K562 (cell line): ENCODE data around the gene SPNS1.

Source experiments
- MAFG ChIP-seq: fragments of 450-650 bp; conservative IDR thresholded peaks from 2 replicates; pipeline ENCODE4 v1.6.1; 2016; ENCODE audit warnings: missing genetic modification characterization, missing compliant biosample characterization
- MXI1 ChIP-seq: IDR thresholded peaks from 2 replicates; pipeline ENCODE4 v1.6.1; 2011; ENCODE audit warnings: low read depth, mild to moderate bottlenecking, improper control_type of control experiment, low read length
- NFYB ChIP-seq: IDR thresholded peaks from 2 replicates; pipeline ENCODE4 v1.6.1; 2011; ENCODE audit warnings: mild to moderate bottlenecking, moderate library complexity; ENCODE audit not compliant: insufficient read length; ENCODE audit errors: extremely low read depth
- POLR2AphosphoS5 ChIP-seq: IDR thresholded peaks from 2 replicates; pipeline ENCODE4 v1.6.1; 2011; ENCODE audit warnings: mild to moderate bottlenecking, low read depth, low read length, moderate library complexity; ENCODE audit not compliant: control insufficient read depth, insufficient read depth
- SIN3B ChIP-seq: fragments of 450-650 bp; IDR thresholded peaks from 2 replicates; pipeline ENCODE4 v1.6.1; 2017; ENCODE audit warnings: low read depth, mild to moderate bottlenecking, moderate library complexity
- ZNF174 ChIP-seq: fragments of 250-450 bp; sonication (Bioruptor Pico); IDR thresholded peaks from 2 replicates; pipeline ENCODE4 v1.4.0; 2020; ENCODE audit warnings: mild to moderate bottlenecking
- TF ChIP-seq, protein P1 (sequence below): fragments of 250-450 bp; sonication (Bioruptor Pico); IDR thresholded peaks from 2 replicates; pipeline ENCODE4 v1.9.0; 2021; ENCODE audit warnings: mild to moderate bottlenecking
- TF ChIP-seq, protein P2 (sequence below), 2 experiments: IDR thresholded peaks; 2 replicates each; pipeline ENCODE4 v1.6.1; 2012; ENCODE audit warnings: improper control_type of control experiment in 2 of 2, low read depth in 2 of 2, low read length in 2 of 2, borderline replicate concordance in 1 of 2

DNA sequence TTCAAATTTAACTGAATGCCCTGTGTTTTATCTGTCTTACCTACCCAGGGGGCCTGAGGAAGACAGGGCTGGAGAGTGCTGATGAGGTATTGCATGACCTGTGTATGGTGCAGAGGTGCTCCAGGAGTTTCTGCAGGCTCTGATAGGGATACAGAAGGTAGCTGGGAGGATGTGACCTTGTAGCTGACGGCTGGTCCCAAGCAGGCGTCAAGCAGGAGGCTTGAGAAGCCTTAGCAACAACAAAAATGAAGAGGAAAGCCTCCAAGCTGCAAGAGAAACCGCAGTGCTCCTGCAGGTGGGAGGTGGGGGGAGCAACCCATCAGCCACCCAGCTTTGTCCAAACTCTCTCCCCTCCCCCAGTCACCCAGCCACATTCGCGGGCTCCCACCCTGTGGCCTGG lies 50.6 kb downstream of the SPNS1 start:
- TF ChIP-seq NFYB (no peak), POLR2AphosphoS5 (no peak), MXI1 (no peak), ZNF174 (CRISPR knock-in tag) (no peak), SIN3B (no peak), MAFG (tag) (no peak)
- TF ChIP-seq, protein P1, sequence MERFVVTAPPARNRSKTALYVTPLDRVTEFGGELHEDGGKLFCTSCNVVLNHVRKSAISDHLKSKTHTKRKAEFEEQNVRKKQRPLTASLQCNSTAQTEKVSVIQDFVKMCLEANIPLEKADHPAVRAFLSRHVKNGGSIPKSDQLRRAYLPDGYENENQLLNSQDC (CRISPR knock-in tag), result no peak
- TF ChIP-seq, protein P2, sequence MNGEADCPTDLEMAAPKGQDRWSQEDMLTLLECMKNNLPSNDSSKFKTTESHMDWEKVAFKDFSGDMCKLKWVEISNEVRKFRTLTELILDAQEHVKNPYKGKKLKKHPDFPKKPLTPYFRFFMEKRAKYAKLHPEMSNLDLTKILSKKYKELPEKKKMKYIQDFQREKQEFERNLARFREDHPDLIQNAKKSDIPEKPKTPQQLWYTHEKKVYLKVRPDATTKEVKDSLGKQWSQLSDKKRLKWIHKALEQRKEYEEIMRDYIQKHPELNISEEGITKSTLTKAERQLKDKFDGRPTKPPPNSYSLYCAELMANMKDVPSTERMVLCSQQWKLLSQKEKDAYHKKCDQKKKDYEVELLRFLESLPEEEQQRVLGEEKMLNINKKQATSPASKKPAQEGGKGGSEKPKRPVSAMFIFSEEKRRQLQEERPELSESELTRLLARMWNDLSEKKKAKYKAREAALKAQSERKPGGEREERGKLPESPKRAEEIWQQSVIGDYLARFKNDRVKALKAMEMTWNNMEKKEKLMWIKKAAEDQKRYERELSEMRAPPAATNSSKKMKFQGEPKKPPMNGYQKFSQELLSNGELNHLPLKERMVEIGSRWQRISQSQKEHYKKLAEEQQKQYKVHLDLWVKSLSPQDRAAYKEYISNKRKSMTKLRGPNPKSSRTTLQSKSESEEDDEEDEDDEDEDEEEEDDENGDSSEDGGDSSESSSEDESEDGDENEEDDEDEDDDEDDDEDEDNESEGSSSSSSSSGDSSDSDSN (IDR thresholded peaks at IDR 0.05; ENCODE audit: borderline replicate concordance in 1 of 2, low read depth in 2 of 2, low read length in 2 of 2), result no peak
